Measurements from ENCODE around the gene GPR65.
A peak's percentile ranks its signal among the peaks of the same experiment; 100 is the strongest.

GPR65 gene

GRCh38 chr14:87994974-87995373, 10.0 kb upstream of the GPR65 start:
- Mint-ChIP-seq H3K4me3 (peak overlapping the region; percentile 49), H3K4me1 (ENCODE audit: low read depth) (peaks cover 58% of the 10 kb centered on the region), H3K27me3 (ENCODE audit: low read depth) (no peaks in the 10 kb centered on the region), H3K27ac (peak overlapping the region; percentile 92), H3K9me3 (no peaks in the 10 kb centered on the region), H3K36me3 (ENCODE audit: low read depth) (peaks cover 14% of the 10 kb centered on the region)

GRCh38 chr14:87995500-87996290, 9.2 kb upstream of the GPR65 start:
- no peak overlapping the region for H3K4me3 Mint-ChIP-seq
- peaks cover 55% of the 10 kb centered on the region for H3K4me1 Mint-ChIP-seq (ENCODE audit: low read depth)
- H3K36me3 Mint-ChIP-seq (ENCODE audit: low read depth) = peaks cover 14% of the 10 kb centered on the region
- H3K27ac Mint-ChIP-seq = peak overlapping the region; percentile 92
- H3K27me3 Mint-ChIP-seq (ENCODE audit: low read depth) = no peaks in the 10 kb centered on the region
- H3K9me3 Mint-ChIP-seq = no peaks in the 10 kb centered on the region

- Mint-ChIP-seq H3K27ac (peak overlapping the region; percentile 49), H3K4me3 (no peak overlapping the region), H3K27me3 (ENCODE audit: low read depth) (no peaks in the 10 kb centered on the region), H3K4me1 (ENCODE audit: low read depth) (peaks cover 53% of the 10 kb centered on the region), H3K36me3 (ENCODE audit: low read depth) (peaks cover 16% of the 10 kb centered on the region), H3K9me3 (no peaks in the 10 kb centered on the region)
These were observed 8.7 kb upstream of the GPR65 start for GRCh38 chr14:87996291-87996592.

- H3K27ac Mint-ChIP-seq = no peak overlapping the region
- no peaks in the 10 kb centered on the region for H3K9me3 Mint-ChIP-seq
- H3K27me3 Mint-ChIP-seq (ENCODE audit: low read depth) = no peaks in the 10 kb centered on the region
- peaks cover 20% of the 10 kb centered on the region for H3K36me3 Mint-ChIP-seq (ENCODE audit: low read depth)
- peaks cover 55% of the 10 kb centered on the region for H3K4me1 Mint-ChIP-seq (ENCODE audit: low read depth)
- H3K4me3 Mint-ChIP-seq = no peak overlapping the region
These were observed 6.5 kb upstream of the GPR65 start for GRCh38 chr14:87998482-87998881.

- H3K4me3 Mint-ChIP-seq = no peak overlapping the region
- peaks cover 51% of the 10 kb centered on the region for H3K4me1 Mint-ChIP-seq (ENCODE audit: low read depth)
- peaks cover 20% of the 10 kb centered on the region for H3K36me3 Mint-ChIP-seq (ENCODE audit: low read depth)
- no peak overlapping the region for H3K27ac Mint-ChIP-seq
- no peaks in the 10 kb centered on the region for H3K9me3 Mint-ChIP-seq
- no peaks in the 10 kb centered on the region for H3K27me3 Mint-ChIP-seq (ENCODE audit: low read depth)
These were observed 5.7 kb upstream of the GPR65 start for GRCh38 chr14:87999277-87999676.

GRCh38 chr14:88002421-88003075, 2.4 kb upstream of the GPR65 start:
- Mint-ChIP-seq H3K27ac (peak overlapping the region; percentile 53), H3K4me3 (peak overlapping the region; percentile 33), H3K4me1 (ENCODE audit: low read depth) (peaks cover 45% of the 10 kb centered on the region), H3K9me3 (no peaks in the 10 kb centered on the region), H3K36me3 (ENCODE audit: low read depth) (peaks cover 23% of the 10 kb centered on the region), H3K27me3 (ENCODE audit: low read depth) (no peaks in the 10 kb centered on the region)

- H3K4me1 Mint-ChIP-seq (ENCODE audit: low read depth) = peaks cover 52% of the 10 kb centered on the region
- no peak overlapping the region for H3K4me3 Mint-ChIP-seq
- H3K9me3 Mint-ChIP-seq = no peaks in the 10 kb centered on the region
- no peaks in the 10 kb centered on the region for H3K27me3 Mint-ChIP-seq (ENCODE audit: low read depth)
- no peak overlapping the region for H3K27ac Mint-ChIP-seq
- H3K36me3 Mint-ChIP-seq (ENCODE audit: low read depth) = peaks cover 29% of the 10 kb centered on the region
These were observed 1.5 kb upstream of the GPR65 start for GRCh38 chr14:88003425-88003824.

GRCh38 chr14:88004506-88005036, 364 bp upstream of the GPR65 start:
- no peaks in the 10 kb centered on the region for H3K27me3 Mint-ChIP-seq (ENCODE audit: low read depth)
- H3K27ac Mint-ChIP-seq = peak overlapping the region; percentile 94
- H3K9me3 Mint-ChIP-seq = no peaks in the 10 kb centered on the region
- peaks cover 54% of the 10 kb centered on the region for H3K4me1 Mint-ChIP-seq (ENCODE audit: low read depth)
- H3K36me3 Mint-ChIP-seq (ENCODE audit: low read depth) = peaks cover 32% of the 10 kb centered on the region
- peak overlapping the region; percentile 91 for H3K4me3 Mint-ChIP-seq

GRCh38 chr14:88005978-88006851, 1.3 kb downstream of the GPR65 start:
- no peaks in the 10 kb centered on the region for H3K27me3 Mint-ChIP-seq (ENCODE audit: low read depth)

GRCh38 chr14:88007608-88008007, 2.7 kb downstream of the GPR65 start:
- peak overlapping the region; percentile 72 for H3K27ac Mint-ChIP-seq
- H3K27me3 Mint-ChIP-seq (ENCODE audit: low read depth) = no peaks in the 10 kb centered on the region
- peaks cover 62% of the 10 kb centered on the region for H3K4me1 Mint-ChIP-seq (ENCODE audit: low read depth)
- peaks cover 43% of the 10 kb centered on the region for H3K36me3 Mint-ChIP-seq (ENCODE audit: low read depth)
- H3K9me3 Mint-ChIP-seq = no peaks in the 10 kb centered on the region
- peak overlapping the region; percentile 74 for H3K4me3 Mint-ChIP-seq

More at GRCh38 chr14:88005978-88006851, 1.3 kb downstream of the GPR65 start:
- Mint-ChIP-seq H3K36me3 (ENCODE audit: low read depth) (peaks cover 40% of the 10 kb centered on the region), H3K4me3 (peak overlapping the region; percentile 91), H3K27ac (peak overlapping the region; percentile 94), H3K4me1 (ENCODE audit: low read depth) (peaks cover 62% of the 10 kb centered on the region), H3K9me3 (no peaks in the 10 kb centered on the region)

GRCh38 chr14:88008039-88008742, 3.3 kb downstream of the GPR65 start:
- Mint-ChIP-seq H3K27me3 (ENCODE audit: low read depth) (no peaks in the 10 kb centered on the region), H3K9me3 (no peaks in the 10 kb centered on the region), H3K36me3 (ENCODE audit: low read depth) (peaks cover 41% of the 10 kb centered on the region), H3K27ac (peak overlapping the region; percentile 55), H3K4me3 (peak overlapping the region; percentile 67), H3K4me1 (ENCODE audit: low read depth) (peaks cover 57% of the 10 kb centered on the region)

GRCh38 chr14:88009486-88009885, 4.6 kb downstream of the GPR65 start:
- Mint-ChIP-seq H3K27me3 (ENCODE audit: low read depth) (no peaks in the 10 kb centered on the region), H3K27ac (no peak overlapping the region), H3K4me1 (ENCODE audit: low read depth) (peaks cover 57% of the 10 kb centered on the region), H3K4me3 (peak overlapping the region; percentile 60), H3K36me3 (ENCODE audit: low read depth) (peaks cover 47% of the 10 kb centered on the region), H3K9me3 (no peaks in the 10 kb centered on the region)

- Mint-ChIP-seq H3K27me3 (ENCODE audit: low read depth) (no peaks in the 10 kb centered on the region), H3K9me3 (no peaks in the 10 kb centered on the region), H3K4me1 (ENCODE audit: low read depth) (peaks cover 55% of the 10 kb centered on the region), H3K36me3 (ENCODE audit: low read depth) (peaks cover 45% of the 10 kb centered on the region), H3K27ac (no peak overlapping the region), H3K4me3 (no peak overlapping the region)
These were observed 5.4 kb downstream of the GPR65 start for GRCh38 chr14:88010331-88010730.

GRCh38 chr14:88012495-88012894, 7.6 kb downstream of the GPR65 start:
- Mint-ChIP-seq H3K4me3 (no peak overlapping the region), H3K9me3 (no peaks in the 10 kb centered on the region), H3K27ac (no peak overlapping the region), H3K4me1 (ENCODE audit: low read depth) (peaks cover 49% of the 10 kb centered on the region), H3K27me3 (ENCODE audit: low read depth) (no peaks in the 10 kb centered on the region), H3K36me3 (ENCODE audit: low read depth) (peaks cover 55% of the 10 kb centered on the region)
